Ascending aorta (tissue), 2 donors: ENCODE results near the gene CFAP20DC. TPM values are rescaled to one million over a fixed set of nuclear protein-coding genes. Genes with fewer than 3 reads are reported as not detected.

Experiments used
- DNase-seq, 2 donors: peaks; one replicate each; pipeline ENCODE4 v3.0.0-alpha.2; 2019; ENCODE audit warnings: low spot score in 2 of 2
- H3K27ac ChIP-seq, 2 donors: fragments of 200-600 bp; sonication (generic); one replicate each; pipeline ENCODE4 v1.5.1; 2016 to 2017; ENCODE audit warnings: mild to moderate bottlenecking in 1 of 2
- H3K27me3 ChIP-seq: fragments of 200-600 bp; sonication (generic); one replicate; pipeline ENCODE4 v1.5.1; 2017
- H3K36me3 ChIP-seq, 2 donors: fragments of 200-600 bp; sonication (generic); one replicate each; pipeline ENCODE4 v1.5.1; 2016
- H3K4me1 ChIP-seq, 2 donors: fragments of 200-600 bp; sonication (generic); one replicate each; pipeline ENCODE4 v1.5.1; 2016 to 2017; ENCODE audit warnings: mild to moderate bottlenecking in 1 of 2
- H3K4me3 ChIP-seq, 2 donors: fragments of 200-600 bp; sonication (generic); one replicate each; pipeline ENCODE4 v1.5.1; 2016 to 2017; ENCODE audit warnings: mild to moderate bottlenecking in 1 of 2
- H3K9me3 ChIP-seq, 2 donors: fragments of 200-600 bp; sonication (generic); one replicate each; pipeline ENCODE4 v1.5.1; 2016
- CTCF ChIP-seq, 3 experiments: fragments of 200-600 bp in 2 of 3; fragments of 450-650 bp in 1 of 3; sonication (generic) in 2 of 3; IDR thresholded peaks; one replicate each; pipeline ENCODE4 v1.5.1; 2016 to 2019; ENCODE audit warnings: antibody characterized with exemption in 3 of 3, mild to moderate bottlenecking in 1 of 3, moderate library complexity in 1 of 3
- intact Hi-C: fragments of 100-400 bp; cut with DNase I; formaldehyde crosslinking; loops from one replicate; pipeline ENCODE4 v1.15.1; 2023
- total RNA-seq: library from RNA; depleted of rRNA; stranded (reverse); fragments of >200 nt; gene quantifications from one replicate; pipeline ENCODE4 v1.1.0, GENCODE V29; 2016

Gene CFAP20DC
- total RNA-seq, 1 donor from 2014 or later, result not detected

GRCh38 chr3:58784888-58785287 is 264.9 kb downstream of the CFAP20DC start:
- H3K4me3 ChIP-seq, result no peak overlapping the region
- intact Hi-C loops, result no loop called here
- DNase-seq, result no peak
- H3K36me3 ChIP-seq, result no peaks in the 10 kb centered on the region
- no peaks in the 10 kb centered on the region for H3K27me3 ChIP-seq
- peaks cover 3 to 10% of the 10 kb centered on the region in 2 donors for H3K9me3 ChIP-seq
- no peak for TF ChIP-seq CTCF (IDR thresholded peaks at IDR 0.05)
- H3K4me1 ChIP-seq, result no peaks in the 10 kb centered on the region
- H3K27ac ChIP-seq, result no peak overlapping the region

- Histone ChIP-seq H3K4me3 (no peak overlapping the region), H3K36me3 (no peaks in the 10 kb centered on the region), H3K27me3 (no peaks in the 10 kb centered on the region), H3K4me1 (no peaks in the 10 kb centered on the region), H3K27ac (no peak overlapping the region), H3K9me3 (peaks cover 6 to 15% of the 10 kb centered on the region in 2 donors)
- no peak for TF ChIP-seq CTCF (IDR thresholded peaks at IDR 0.05)
- no peak for DNase-seq
- intact Hi-C loops, result no loop called here
Measured at GRCh38 chr3:58784425-58784824, 265.4 kb downstream of the CFAP20DC start.

- Histone ChIP-seq H3K4me3 (no peak overlapping the region), H3K27ac (no peak overlapping the region), H3K9me3 (peaks cover 6 to 21% of the 10 kb centered on the region in 2 donors), H3K36me3 (no peaks in the 10 kb centered on the region), H3K4me1 (no peaks in the 10 kb centered on the region), H3K27me3 (no peaks in the 10 kb centered on the region)
- no peak for DNase-seq
- no peak for TF ChIP-seq CTCF (IDR thresholded peaks at IDR 0.05)
- intact Hi-C loops, result no loop called here
Measured at GRCh38 chr3:58783845-58784244, 266.0 kb downstream of the CFAP20DC start.

GRCh38 chr3:58779934-58780333 is 269.9 kb downstream of the CFAP20DC start:
- Histone ChIP-seq H3K27ac (no peak overlapping the region), H3K36me3 (no peaks in the 10 kb centered on the region), H3K4me3 (no peak overlapping the region), H3K27me3 (no peaks in the 10 kb centered on the region), H3K4me1 (no peaks in the 10 kb centered on the region), H3K9me3 (peaks cover 6 to 22% of the 10 kb centered on the region in 2 donors)
- TF ChIP-seq CTCF (IDR thresholded peaks at IDR 0.05), result no peak
- intact Hi-C loops, result no loop called here
- no peak for DNase-seq

GRCh38 chr3:58776231-58776630 is 273.6 kb downstream of the CFAP20DC start:
- Histone ChIP-seq H3K9me3 (peaks cover 6 to 22% of the 10 kb centered on the region in 2 donors), H3K27ac (no peak overlapping the region), H3K4me3 (no peak overlapping the region), H3K4me1 (no peaks in the 10 kb centered on the region), H3K36me3 (no peaks in the 10 kb centered on the region), H3K27me3 (no peaks in the 10 kb centered on the region)
- no peak for TF ChIP-seq CTCF (IDR thresholded peaks at IDR 0.05)
- no peak for DNase-seq
- intact Hi-C loops, result no loop called here

GRCh38 chr3:58772462-58772861 is 277.4 kb downstream of the CFAP20DC start:
- no peaks in the 10 kb centered on the region for H3K4me1 ChIP-seq
- H3K27me3 ChIP-seq, result no peaks in the 10 kb centered on the region
- DNase-seq, result no peak
- no peaks in the 10 kb centered on the region for H3K9me3 ChIP-seq
- H3K4me3 ChIP-seq, result no peak overlapping the region
- H3K27ac ChIP-seq, result no peak overlapping the region
- no peak for TF ChIP-seq CTCF (IDR thresholded peaks at IDR 0.05)
- H3K36me3 ChIP-seq, result no peaks in the 10 kb centered on the region
- intact Hi-C loops, result no loop called here
